ENCODE data around the gene CDH13. TPM values are rescaled to one million over a fixed set of nuclear protein-coding genes. Genes with fewer than 3 reads are reported as not detected.

Gene CDH13
- total and polyA plus RNA-seq, 2 experiments from 2014 or later = 1.6 to 4.4 TPM

DNA sequence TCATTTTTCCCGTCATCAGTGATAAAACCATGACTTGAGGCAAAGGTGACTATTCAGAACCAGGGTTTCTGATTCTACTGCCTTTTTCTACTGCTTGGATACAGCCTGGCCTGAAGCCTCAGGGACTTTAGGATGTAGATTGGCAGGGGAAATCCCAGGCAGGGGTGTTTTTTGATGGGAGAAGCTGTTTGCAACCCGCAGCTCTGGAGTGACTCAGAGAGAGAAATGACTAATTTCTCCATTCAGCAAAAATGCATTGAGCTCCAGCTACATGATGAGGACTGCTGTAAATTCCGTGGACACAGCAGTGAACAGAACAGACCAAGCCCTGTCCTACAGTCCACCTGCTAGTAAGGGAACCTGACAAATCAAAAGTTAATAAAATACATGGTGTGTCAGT, 560.6 kb downstream of the CDH13 start (continued):
- TF ChIP-seq, protein P1, sequence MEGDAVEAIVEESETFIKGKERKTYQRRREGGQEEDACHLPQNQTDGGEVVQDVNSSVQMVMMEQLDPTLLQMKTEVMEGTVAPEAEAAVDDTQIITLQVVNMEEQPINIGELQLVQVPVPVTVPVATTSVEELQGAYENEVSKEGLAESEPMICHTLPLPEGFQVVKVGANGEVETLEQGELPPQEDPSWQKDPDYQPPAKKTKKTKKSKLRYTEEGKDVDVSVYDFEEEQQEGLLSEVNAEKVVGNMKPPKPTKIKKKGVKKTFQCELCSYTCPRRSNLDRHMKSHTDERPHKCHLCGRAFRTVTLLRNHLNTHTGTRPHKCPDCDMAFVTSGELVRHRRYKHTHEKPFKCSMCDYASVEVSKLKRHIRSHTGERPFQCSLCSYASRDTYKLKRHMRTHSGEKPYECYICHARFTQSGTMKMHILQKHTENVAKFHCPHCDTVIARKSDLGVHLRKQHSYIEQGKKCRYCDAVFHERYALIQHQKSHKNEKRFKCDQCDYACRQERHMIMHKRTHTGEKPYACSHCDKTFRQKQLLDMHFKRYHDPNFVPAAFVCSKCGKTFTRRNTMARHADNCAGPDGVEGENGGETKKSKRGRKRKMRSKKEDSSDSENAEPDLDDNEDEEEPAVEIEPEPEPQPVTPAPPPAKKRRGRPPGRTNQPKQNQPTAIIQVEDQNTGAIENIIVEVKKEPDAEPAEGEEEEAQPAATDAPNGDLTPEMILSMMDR (conservative IDR thresholded peaks at IDR 0.05; ENCODE audit: low read depth in 2 of 2) = no peak

DNA sequence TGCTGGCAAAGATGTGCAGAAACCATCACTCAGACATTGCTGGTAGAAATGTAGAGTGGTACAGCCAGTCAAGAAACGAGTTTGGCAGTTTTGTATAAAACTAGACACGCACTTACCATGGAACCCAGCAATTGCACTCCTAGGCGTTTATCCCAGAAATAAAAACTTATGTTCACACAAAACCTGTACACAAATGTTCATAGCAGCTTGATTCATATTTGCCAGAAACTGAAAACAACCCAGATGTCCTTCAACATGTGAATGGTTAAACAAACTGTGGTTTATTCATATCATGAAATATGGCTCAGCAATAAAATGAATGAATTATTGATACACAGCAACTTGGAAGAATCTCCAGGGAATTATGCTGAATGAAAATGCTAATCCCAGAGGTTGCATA, 570.0 kb downstream of the CDH13 start:
- Histone ChIP-seq H3F3A (replicated peaks; ENCODE audit: low read depth) (no peaks in the 10 kb centered on the region), H3K4me2 (no peak overlapping the region), H3K9me2 (ENCODE audit: insufficient read depth) (no peaks in the 10 kb centered on the region), H3K27ac (ENCODE audit: low read depth) (no peak overlapping the region), H3K4me3 (no peak overlapping the region), H3K27me3 (ENCODE audit: insufficient read depth) (no peaks in the 10 kb centered on the region), H3K79me2 (replicated peaks; ENCODE audit: insufficient read depth) (no peaks in the 10 kb centered on the region), H4K20me1 (replicated peaks; ENCODE audit: insufficient read depth) (no peaks in the 10 kb centered on the region), H2AFZ (no peak overlapping the region), H3K4me1 (ENCODE audit: insufficient read depth) (no peaks in the 10 kb centered on the region), H3K36me3 (ENCODE audit: insufficient read depth) (no peaks in the 10 kb centered on the region)
- Mint-ChIP-seq H3K9me3 (no peaks in the 10 kb centered on the region; the same call in 2 of the 3 replicates), H3K4me1 (no peaks in the 10 kb centered on the region), H3K4me3 (no peak overlapping the region), H3K27ac (no peak overlapping the region), H3K27me3 (ENCODE audit: insufficient read depth, low read depth, poor library complexity) (no peaks in the 10 kb centered on the region), H3K36me3 (ENCODE audit: low read depth) (no peaks in the 10 kb centered on the region)
- ATAC-seq = no peak
- no peak for DNase-seq (ENCODE audit: low spot score)
- no peak for TF ChIP-seq CREB1 (CRISPR knock-in tag; IDR thresholded peaks at IDR 0.05; ENCODE audit: low read depth)
- TF ChIP-seq EZH2phosphoT487 (IDR thresholded peaks at IDR 0.05; ENCODE audit: unreplicated experiment) = no peak
- TF ChIP-seq ZNF331 (CRISPR knock-in tag; IDR thresholded peaks at IDR 0.05; ENCODE audit: low read depth) = no peak
- TF ChIP-seq JUNB (IDR thresholded peaks at IDR 0.05; ENCODE audit: unreplicated experiment) = no peak
- TF ChIP-seq POLR2AphosphoS5 (IDR thresholded peaks at IDR 0.05; ENCODE audit: low read depth) = no peak
- no peak for TF ChIP-seq EZH2 (IDR thresholded peaks at IDR 0.05; ENCODE audit: low read depth, unreplicated experiment)
- TF ChIP-seq, protein P1 (conservative IDR thresholded peaks at IDR 0.05; ENCODE audit: low read depth in 2 of 2) = no peak
- no peak for TF ChIP-seq NANOG (IDR thresholded peaks at IDR 0.05; ENCODE audit: borderline replicate concordance)
- no peak for TF ChIP-seq STAT1 (IDR thresholded peaks at IDR 0.05; ENCODE audit: unreplicated experiment)
- no peak for TF ChIP-seq ZNF114 (CRISPR knock-in tag; IDR thresholded peaks at IDR 0.05)
- TF ChIP-seq ZNF462 (CRISPR knock-in tag; IDR thresholded peaks at IDR 0.05) = no peak
- TF ChIP-seq, protein P2, sequence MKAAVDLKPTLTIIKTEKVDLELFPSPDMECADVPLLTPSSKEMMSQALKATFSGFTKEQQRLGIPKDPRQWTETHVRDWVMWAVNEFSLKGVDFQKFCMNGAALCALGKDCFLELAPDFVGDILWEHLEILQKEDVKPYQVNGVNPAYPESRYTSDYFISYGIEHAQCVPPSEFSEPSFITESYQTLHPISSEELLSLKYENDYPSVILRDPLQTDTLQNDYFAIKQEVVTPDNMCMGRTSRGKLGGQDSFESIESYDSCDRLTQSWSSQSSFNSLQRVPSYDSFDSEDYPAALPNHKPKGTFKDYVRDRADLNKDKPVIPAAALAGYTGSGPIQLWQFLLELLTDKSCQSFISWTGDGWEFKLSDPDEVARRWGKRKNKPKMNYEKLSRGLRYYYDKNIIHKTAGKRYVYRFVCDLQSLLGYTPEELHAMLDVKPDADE (IDR thresholded peaks at IDR 0.05) = no peak

Data from GM23338 (cell line).